Tibial nerve (tissue), 3 donors: Measurements from ENCODE around the gene PCSK5.
"Not testable (repeated sequence)": the region's sequence is repeated elsewhere in the genome, so short reads cannot be mapped to it uniquely, and the experiment has no call there.

ENCODE experiments used
- CTCF ChIP-seq, 5 experiments: fragments of 200-600 bp in 3 of 5; fragments of 450-650 bp in 2 of 5; sonication (generic) in 3 of 5; IDR thresholded peaks; one replicate each; pipeline ENCODE4 v1.5.1; 2016 to 2019; ENCODE audit warnings: antibody characterized with exemption in 5 of 5, mild to moderate bottlenecking in 3 of 5, moderate library complexity in 2 of 5
- POLR2A ChIP-seq, 2 donors: fragments of 450-650 bp; IDR thresholded peaks; one replicate each; pipeline ENCODE4 v1.6.1; 2017; ENCODE audit warnings: antibody characterized with exemption in 2 of 2, mild to moderate bottlenecking in 2 of 2, moderate library complexity in 2 of 2

GRCh38 chr9:75868526-75868925 is 21.9 kb upstream of the PCSK5 start:
- not testable (repeated sequence) for TF ChIP-seq CTCF, POLR2A (IDR thresholded peaks at IDR 0.05)
